HG02610 (cell line): Measurements from ENCODE around the gene ARF3.

Experiments used
- ATAC-seq: cut with Tn5 transposase; IDR thresholded peaks from one replicate; pipeline ENCODE4 v1.9.1; 2021; ENCODE audit warnings: mild to moderate bottlenecking, moderate library complexity; ENCODE audit not compliant: unreplicated experiment

ARF3 gene

DNA sequence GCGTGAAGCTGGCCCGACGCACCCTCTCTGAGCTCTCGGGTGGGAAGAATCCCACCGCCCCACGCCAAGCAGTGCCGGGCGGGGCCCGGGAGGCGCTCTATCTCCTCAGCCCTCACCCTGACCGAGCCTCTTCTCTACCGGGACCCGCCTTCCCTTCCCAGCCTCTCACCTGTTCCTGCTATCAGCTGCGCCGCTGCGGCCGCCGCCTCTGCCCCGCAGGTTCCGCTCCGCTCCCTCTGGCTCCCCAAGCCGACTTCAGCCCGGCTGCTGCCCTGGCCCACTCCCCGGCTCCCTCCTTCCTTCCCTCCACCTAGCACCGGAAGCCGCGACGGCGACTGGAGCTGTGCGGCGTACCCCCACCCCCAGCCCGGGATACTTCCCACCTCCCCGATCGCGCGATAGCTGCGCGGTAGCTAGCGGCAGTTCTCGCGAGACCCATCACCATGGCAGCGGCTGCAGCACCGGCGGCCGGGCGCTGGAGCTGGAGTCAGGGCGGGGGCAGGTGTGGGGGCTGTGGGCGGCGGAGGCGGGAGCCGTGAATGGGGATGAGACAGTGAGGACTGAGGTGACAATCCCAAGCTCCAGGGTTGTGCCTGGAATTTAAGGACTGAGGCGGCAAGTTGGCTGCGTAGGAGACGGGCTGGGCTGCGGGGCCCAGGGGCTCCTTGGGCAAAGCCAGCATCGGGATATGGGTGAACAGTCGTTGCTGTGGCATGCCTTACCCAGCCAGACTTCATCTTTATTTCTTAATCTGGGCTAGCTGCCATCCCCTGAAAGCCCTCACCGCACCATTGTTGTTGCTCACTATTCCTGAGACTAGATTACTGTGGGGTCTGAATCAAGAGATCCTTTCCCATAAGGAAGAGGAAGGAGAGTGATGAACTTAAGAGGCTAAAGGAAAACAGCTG is at the start of gene ARF3:
Gene ARF3, minus strand, starts transcription at position 347 of the 908 bp plus-strand sequence. CDS start 16,392 bp downstream, outside the sequence.
- peak; percentile 89 for ATAC-seq

DNA sequence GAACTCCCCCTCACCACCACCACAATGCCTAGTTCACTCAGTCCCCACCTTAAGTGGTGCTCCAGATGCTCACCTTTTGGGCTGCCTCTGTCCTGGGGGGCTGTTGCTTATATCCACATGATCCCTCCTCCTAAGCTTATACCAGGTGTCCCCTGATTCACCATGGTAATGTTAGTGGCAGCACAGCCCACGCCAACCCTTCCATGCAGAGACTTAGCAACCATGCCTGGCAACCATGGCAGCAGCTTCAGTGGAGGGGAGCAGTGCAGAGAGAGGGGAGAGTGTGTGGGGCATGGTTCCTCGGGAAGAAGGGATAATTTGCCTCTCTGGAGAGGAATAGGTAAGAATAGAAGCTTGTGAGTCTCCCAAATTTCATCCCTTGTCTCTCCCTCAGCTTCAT is 43.1 kb upstream of the ARF3 start:
- no peak for ATAC-seq

DNA sequence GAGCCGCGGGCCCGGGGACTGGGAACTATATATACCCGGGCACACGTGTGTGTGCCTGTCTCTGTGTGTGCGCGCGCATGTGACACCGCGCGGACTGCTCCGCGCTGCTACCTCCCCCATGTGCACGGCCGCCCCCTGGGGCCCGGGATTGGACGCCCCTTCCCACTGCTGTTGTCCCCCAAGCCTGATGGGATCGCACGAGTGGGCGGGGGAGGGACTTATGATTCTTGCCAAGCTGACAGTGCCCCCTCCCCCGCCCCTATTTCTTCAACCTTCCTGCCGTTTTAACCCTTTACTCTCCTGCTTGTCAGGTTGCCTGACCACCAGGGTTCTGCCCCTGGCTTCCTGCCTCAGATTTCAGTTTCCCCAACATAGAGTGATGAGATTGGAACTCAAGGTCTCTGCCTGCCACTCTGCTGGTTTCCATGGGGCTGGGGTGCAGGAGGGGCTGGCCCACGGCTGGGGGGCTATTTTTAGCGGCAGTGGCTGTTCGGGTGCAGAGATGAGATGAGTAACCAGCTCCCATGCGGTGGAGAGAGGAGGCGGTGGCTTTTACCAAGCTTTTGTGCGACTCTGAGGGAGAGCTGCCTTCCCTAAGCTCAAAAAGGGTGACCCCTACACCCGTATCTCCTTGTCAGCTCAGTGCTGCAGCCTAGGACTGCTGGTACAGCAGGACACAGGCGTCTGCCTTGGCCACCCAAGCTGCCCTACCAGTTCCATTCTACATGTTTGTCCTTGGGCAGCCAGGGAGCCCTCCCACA is 42.3 kb upstream of the ARF3 start, which contains the start of gene DDN:
Gene DDN, minus strand, starts transcription at position 5 of the 761 bp plus-strand sequence. CDS start 88 bp downstream, outside the sequence.
- peak; percentile 29 for ATAC-seq

DNA sequence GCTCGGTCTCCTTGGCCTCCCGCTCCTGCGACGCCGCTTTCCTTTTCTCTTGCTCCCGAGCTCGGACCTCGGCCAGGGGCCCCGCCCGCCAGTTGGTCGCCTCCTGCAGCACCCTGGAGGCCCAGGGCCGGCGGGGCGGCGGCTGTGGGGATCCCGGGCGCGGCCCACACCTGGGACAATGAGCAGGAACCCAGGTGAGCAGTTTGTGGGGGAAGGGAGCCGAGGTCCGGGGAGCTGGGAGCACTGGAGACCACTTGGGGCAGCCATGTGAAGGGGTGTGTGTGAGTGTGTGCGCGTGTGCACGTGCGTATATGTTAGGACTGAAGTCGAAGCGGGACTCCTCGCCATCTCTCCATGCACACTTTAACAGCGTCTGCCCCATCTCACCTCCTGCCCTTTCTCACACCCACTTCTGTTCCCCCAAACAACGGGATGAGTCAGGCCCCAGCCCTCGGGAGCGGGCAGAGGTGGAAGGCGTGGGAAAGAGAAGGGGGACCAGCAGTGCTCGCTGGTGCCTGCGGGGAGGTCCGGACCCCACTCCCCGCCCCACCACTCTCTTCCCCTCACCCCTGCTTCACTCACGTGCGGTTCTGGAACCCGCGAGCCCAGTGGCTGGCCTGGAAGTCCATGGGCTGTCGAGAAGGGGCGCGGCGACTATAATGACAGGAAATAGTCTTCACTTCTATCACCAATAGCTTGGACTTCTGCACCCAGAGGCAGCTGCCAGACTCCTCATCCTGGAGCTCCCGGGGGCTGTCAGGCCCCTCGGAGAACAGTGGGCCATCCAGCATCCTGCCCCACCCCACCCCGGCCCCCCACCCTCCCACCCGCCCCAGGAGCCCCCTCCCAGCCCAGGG is 41.4 kb upstream of the ARF3 start:
- no peak for ATAC-seq

DNA sequence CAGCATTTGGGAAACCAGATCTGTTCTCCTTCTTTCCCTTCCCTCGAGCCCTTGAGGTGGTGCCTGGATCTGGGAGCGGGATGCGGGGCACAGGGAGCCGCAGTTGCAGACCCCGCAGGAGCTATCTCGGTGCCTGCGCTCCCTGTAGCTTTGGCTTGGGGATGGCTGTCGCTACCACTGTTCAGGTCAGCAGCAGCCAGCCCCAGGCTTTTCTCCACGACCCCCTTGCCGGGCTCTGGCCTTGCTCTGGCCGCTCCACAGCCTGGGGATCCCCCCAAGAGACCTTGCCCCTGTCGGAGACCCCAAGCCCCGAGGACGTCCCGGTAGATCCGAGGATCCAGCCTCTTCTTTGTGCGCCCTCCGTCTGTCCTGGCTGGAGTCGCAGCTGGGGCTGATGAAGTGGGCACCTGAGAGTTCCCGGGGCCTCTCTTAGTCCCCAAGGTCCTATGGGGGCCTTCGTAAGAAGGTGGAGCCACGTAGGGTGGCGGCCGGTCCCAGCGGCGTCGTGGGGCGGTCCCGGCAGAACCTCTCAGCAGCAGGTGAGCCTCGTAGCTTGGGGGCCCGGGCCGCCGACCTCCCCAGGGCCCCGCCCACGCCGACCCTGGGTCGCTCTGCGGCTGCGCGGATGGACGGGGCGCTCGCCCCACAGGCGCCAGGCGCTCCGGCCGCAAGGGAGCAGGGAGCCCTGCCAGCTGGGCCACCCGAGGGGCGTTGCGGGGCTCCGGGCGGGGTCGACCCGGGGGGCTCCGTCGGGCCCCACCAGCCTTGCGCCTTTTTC is 40.6 kb upstream of the ARF3 start:
- ATAC-seq, result no peak

GRCh38 chr12:48996794-48997718 is 39.8 kb upstream of the ARF3 start:
- no peak for ATAC-seq

- no peak for ATAC-seq
These were observed 38.0 kb upstream of the ARF3 start for GRCh38 chr12:48995086-48995879.

- no peak for ATAC-seq
These were observed 37.2 kb upstream of the ARF3 start for GRCh38 chr12:48994224-48995085.

- no peak for ATAC-seq
These were observed 36.5 kb upstream of the ARF3 start for GRCh38 chr12:48993787-48994186.

- no peak for ATAC-seq
These were observed 34.2 kb upstream of the ARF3 start for GRCh38 chr12:48991247-48992050.

DNA sequence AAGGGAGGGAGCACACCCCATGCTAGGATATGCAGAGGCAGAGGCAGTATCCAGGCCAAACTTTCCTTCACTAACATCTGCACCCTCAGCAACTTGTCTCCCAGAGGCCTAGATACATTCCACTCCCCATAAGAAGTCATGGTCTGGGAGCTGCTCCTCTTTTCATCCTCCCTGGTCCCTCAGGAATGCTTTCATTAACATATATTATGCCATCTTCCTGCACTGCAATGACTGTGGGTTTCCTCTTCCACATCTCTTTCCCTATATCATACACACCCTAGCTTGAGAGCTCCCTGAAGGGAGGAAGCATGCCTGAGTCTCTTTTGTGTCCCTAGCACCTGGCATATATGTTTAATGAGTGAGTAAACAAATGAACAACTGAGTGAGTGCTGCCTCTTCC is 33.3 kb upstream of the ARF3 start:
- no peak for ATAC-seq

DNA sequence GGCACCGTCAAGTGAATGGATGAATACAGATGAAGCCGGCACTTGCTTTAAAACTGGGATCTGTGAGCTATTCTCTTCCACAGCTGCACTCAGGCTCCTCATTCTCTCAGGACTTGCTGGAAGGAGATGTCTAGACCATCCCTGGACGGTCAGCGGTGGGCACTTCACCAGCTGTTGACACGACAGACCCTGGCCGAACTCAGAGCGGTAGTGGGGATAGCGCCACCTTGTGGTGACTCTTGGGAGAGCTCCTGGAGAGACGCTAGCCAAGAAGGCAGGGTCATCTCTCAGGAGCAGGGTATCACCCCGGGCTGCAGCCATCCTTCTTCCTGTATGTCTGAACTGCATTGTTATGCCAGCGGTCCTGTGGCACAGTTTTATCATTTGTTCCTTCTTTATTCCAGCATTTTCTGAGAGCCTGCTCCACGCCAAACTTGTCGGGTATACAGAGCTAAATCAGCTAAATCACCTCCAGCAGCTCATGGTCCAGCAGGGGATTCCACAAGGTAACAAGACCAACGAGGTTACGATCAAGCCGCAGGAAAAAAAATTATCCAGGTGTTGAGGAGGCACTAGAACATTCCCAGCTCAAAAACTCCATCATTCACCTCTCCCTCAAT is 30.9 kb upstream of the ARF3 start:
- no peak for ATAC-seq

- ATAC-seq, result no peak
These were observed 29.5 kb upstream of the ARF3 start for GRCh38 chr12:48986720-48987291.

DNA sequence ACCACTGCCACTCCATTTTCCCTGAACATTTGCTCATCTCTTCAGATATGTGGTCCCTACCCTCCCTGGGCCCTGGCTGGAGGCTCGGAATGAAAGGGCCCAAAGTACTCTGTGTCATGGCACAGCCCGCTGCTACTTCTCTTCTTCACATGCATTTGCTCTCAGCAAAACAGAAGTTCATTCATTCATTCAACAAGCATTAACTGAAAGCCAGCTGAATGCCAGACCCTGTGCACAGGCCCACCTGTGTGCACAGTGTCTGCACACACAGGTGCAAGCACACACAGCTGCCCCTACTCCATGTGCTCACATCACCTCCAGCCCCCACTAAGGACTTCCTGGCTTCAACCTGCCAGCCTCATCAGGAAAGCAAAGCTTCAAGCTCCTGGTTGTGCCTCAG is 28.6 kb upstream of the ARF3 start:
- no peak for ATAC-seq

- no peak for ATAC-seq
These were observed 28.2 kb upstream of the ARF3 start for GRCh38 chr12:48985475-48985897.
